ENCODE measurements around the gene ABHD14A.

GRCh38 chr3:51982838-51983577 is 8.1 kb downstream of the ABHD14A start, which contains the start of gene ACY1:
- TF ChIP-seq, protein P1, sequence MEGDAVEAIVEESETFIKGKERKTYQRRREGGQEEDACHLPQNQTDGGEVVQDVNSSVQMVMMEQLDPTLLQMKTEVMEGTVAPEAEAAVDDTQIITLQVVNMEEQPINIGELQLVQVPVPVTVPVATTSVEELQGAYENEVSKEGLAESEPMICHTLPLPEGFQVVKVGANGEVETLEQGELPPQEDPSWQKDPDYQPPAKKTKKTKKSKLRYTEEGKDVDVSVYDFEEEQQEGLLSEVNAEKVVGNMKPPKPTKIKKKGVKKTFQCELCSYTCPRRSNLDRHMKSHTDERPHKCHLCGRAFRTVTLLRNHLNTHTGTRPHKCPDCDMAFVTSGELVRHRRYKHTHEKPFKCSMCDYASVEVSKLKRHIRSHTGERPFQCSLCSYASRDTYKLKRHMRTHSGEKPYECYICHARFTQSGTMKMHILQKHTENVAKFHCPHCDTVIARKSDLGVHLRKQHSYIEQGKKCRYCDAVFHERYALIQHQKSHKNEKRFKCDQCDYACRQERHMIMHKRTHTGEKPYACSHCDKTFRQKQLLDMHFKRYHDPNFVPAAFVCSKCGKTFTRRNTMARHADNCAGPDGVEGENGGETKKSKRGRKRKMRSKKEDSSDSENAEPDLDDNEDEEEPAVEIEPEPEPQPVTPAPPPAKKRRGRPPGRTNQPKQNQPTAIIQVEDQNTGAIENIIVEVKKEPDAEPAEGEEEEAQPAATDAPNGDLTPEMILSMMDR (IDR thresholded peaks at IDR 0.05): peak in 1 of 4 experiments; percentile 1
- peak; percentile 76 for TF ChIP-seq POLR2A (IDR thresholded peaks at IDR 0.05)
- peak; percentile 63 for TF ChIP-seq POLR2AphosphoS5 (IDR thresholded peaks at IDR 0.05)
